ENCODE measurements around the gene RBM3.
"Not testable (repeated sequence)": the region's sequence is repeated elsewhere in the genome, so short reads cannot be mapped to it uniquely, and the experiment has no call there.

RBM3 gene

DNA sequence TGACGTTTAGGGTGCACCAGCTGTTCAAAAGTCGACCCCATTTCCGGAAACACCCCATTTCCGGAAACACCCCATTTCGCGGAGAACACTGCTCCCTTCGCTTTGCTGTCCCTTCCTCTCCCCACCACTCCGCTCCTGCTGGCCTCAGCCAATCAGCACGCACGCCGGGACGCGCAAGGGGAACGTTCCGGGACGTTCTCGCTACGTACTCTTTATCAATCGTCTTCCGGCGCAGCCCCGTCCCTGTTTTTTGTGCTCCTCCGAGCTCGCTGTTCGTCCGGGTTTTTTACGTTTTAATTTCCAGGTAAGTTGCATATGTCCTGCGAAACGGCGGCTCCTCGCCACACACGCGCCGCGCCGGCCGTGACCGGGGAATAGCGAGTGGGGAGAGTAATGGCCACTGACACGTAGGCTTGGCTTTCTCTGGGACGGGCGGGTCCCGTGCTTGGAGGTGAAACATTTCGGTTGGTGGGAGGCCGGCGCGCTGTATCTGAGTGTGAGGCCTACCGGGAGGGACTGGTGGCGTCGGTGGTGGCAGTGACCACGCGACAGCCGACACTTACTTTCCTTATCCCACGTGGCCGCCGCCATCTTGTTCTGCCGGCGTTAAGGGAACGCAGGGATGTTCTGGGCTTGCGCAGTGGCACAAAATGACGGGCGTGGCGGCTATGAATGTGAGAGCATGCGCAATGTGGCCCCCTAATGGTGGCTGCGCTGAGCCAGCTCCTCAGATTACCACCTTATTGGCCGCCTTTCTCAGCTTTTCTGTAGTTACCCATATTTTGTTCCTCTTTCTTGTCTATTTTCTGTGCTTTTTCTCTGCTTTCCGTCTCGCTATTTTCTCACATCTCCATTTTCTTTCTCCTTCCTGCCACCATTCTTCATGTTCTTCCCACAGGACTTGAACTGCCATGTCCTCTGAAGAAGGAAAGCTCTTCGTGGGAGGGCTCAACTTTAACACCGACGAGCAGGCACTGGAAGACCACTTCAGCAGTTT is at the start of gene RBM3:
TSS of gene RBM3 (plus strand) at position 215 of the 997 bp plus-strand sequence. CDS start at position 912, 697 bp downstream.
- DNase-seq (ENCODE audit: low spot score): peak; percentile 94

DNA sequence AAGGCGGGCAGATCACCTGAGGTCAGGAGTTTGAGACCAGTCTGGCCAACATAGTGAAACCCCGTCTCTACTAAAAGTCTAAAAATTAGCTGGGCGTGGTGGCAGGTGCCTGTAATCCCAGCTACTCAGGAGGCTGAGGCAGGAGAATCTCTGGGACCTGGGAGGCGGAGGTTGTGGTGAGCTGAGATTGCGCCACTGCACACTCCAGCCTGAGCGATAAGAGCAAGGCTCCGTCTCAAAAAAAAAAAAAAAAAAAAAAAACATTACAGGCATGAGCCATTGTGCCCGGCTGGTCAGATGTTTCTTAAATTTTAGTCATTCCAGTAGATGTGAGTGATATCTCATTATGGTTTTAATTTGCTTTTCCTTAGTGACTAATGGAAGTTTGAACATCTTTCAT is 48.4 kb upstream of the RBM3 start:
- DNase-seq (ENCODE audit: low spot score): not testable (repeated sequence)

DNA sequence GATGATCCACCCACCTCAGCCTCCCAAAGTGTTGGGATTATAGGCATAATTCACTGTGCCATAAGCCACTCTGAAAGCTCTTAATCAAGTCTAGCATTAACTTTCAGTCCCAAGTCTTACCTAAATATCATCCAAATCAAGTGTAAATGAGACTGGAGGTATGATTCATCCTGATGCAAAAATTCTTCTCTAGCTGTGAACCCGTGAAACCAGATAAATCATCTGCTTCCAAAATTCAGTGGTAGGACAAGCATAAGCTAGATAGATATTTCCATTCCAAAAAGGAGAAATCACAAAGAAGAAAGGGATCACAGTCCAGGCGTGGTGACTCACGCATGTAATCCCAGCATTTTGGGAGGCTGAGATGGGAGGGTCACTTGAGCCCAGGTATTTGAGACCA is 43.5 kb upstream of the RBM3 start:
- DNase-seq (ENCODE audit: low spot score): no peak

DNA sequence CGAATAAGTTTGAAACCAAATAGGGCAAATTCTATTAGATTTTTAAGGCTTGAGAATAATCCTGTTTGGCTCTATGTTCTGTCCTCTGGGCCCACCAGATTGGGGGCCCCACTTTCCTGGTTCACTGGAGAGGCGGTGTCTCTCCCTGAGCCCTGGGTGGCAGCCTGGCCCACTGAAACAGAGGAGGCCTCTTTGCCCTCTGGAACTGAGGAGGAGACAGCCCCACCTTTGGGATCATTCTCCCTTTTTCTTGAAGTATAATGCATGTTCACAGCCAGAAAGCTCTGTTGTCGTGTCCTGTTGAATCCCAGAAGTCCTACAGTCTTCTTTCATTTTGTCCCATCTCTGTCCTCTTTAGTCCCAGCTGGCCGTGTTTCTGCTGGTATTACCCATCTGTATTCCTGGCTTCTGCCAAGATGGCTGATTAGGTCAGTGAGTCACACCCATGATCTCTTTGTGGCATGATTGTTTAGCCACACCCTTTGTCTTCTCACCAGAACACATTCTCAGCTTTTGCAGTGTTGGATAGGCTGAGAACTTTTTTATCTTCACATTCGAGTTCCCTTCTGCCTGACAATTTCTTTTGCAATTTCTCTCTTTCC is 42.8 kb upstream of the RBM3 start:
- peak; percentile 16 for DNase-seq (ENCODE audit: low spot score)

DNA sequence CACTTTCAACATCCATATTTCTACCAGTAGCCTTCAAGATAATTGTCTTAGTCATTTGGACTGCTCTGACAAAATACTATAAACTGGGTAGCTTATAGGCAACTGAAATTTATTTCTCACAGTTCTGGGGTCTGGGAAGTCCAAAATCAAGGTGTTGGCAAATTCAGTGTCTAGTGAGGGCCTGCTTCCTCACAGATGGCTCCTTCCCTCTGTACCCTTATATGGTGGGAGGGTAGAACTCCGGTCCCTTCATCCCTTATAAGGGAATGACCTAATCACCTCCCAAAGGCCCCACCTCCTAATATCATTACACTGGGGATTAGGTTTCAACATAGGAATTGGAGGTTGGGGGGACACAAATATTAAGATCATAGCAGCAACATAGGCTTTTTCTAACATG is 42.1 kb upstream of the RBM3 start:
- DNase-seq (ENCODE audit: low spot score): no peak

DNA sequence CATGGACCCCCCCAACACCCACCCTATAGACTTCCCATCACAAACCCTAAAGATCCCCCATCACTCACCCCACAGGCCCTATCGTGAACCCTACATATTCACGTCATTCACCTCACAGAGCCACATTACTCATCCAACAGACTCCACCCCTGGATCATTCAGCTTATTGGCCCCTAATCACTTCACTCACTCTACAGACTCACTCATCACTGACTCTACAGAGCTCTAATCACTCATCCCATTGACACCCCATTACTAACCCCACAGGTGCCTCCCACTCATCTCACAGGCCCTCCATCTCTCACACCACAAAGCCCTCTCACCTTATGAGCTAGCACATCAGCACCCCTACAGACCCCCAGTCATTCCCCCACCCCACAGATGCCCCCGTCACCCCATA is 41.1 kb upstream of the RBM3 start:
- peak; percentile 17 for DNase-seq (ENCODE audit: low spot score)

DNA sequence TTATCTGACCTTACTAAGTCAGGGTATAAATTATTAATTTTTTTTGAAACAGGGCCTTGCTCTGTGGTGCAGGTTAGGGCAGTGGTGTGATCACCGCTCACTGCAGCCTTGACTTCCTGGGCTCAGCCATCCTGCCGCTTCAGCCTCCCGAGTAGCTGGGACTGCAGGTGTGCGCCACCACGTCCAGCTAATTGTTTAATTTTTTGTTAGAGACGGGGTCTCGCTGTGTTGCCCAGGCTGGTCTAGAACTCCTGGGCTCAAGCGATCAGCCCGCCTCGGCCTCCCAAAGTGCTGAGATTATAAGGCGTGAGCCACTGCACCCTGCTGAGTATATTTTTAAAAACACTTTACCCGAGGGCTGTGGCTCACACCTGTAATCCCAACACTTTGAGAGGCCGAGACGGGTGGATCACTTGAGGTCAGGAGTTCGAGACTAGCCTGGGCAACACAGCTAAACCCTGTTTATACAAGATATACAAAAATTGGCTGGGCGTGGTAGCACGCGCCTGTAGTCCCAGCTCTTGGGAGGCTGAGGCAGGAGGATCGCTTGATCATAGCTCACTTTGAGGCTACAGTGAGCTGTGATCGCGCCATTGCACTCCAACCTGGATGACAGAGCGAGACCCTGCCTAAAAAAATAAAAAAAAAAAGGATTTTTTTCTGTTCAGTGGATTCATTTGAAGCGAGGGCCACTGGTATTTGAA is 35.5 kb upstream of the RBM3 start:
- no peak for DNase-seq (ENCODE audit: low spot score)

DNA sequence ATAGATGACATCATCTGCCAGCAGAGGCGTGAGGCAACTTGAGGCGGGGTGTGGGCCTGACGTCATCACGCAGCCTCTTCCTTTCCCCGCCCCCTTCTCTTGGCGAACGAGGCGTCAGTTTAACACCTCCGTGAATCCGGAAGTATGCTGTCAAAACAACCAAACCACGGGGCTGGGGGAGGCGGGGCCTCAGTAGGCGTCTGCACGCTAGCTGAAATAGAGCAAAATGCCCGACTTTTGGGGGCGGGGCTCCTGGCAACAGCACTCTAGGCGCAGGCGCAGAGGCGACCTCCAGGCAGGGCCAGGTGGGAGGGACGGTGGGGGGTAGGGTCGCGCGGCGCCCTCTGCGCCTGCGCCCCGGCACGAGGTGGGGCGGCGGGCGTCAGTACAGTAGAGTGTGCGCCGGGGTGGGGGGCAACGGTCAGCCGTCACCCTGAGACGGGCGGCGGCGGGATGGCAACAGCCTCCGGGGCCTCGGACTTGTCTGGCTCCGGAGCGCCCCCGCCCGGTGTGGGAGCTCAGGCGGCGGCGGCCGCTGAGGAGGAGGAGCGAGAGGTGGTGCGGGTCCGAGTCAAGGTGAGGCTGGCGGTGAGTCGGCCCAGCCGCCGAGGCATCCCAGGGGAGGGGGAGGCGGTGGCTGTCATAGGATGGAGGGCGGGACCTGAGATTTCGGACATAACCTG is 34.8 kb upstream of the RBM3 start, which contains the start of gene TBC1D25:
TSS of gene TBC1D25 (plus strand) at position 370 of the 683 bp plus-strand sequence. CDS start at position 454, 84 bp downstream.
- DNase-seq (ENCODE audit: low spot score): peak; percentile 96

DNA sequence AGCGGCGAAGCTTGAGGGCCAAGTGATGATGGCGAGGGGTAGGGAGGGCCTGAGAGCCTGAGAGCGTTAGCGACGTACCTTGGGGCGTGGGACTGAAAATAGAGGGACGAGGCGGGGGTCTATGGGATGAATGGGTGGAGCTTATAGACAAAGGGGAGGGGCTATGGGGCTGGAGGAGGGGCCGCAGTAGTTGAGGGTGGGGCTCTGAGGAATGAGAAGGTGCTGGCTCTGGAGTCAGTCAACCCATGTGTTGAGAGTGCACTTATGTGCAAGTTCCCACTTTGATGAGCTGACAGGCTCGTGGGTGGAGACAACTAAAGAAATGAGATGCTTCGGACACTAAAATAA is 34.3 kb upstream of the RBM3 start:
- DNase-seq (ENCODE audit: low spot score): no peak

DNA sequence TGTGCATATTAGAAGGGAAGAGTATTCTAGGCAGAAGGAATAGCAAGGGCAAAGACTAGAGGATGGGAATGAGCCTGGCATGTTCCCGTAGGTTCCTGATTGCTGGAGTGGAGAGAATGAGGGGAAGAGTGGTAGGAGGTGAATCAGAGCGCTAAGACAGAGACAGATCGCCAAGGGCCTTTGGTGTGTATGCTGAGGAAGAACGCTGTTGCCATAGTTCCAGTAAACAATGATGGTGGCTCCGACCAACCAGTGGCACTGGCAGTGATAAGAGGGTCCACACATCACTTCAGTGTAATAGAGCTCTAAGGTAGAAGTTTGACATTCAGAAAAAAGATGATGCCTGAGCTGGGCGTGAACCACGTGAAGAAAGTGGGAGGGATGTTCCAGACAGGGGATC is 33.8 kb upstream of the RBM3 start:
- DNase-seq (ENCODE audit: low spot score): no peak

DNA sequence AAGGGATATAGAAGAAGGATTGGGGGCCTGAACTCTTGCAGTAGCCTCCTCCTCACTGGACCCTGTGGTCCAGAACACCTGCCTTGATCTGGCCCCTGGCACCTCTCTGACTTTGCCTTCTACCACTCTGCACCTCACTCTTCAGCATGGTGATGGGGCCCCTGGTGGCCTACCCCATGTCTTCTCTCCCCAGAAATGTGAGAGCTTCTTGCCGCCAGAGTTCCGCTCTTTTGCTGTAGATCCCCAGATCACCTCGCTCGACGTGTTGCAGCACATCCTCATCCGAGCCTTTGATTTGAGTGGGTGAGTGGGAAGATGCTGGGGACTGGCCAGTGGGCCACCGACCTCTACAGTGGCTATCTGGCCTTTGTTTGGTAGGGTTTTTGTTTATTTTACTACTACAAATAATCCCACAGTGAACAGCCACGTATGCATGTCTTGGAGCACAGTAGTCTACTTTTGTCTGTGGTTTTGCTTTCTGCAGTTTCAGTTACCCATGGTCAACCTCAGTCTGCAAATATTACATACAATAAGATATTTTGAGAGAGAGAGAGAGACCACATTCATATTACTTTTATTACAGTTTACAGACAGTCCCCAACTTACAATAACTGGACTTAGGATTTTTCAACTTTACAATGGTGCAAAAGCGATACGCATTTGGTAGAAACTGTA is 33.0 kb upstream of the RBM3 start:
- DNase-seq (ENCODE audit: low spot score): no peak

DNA sequence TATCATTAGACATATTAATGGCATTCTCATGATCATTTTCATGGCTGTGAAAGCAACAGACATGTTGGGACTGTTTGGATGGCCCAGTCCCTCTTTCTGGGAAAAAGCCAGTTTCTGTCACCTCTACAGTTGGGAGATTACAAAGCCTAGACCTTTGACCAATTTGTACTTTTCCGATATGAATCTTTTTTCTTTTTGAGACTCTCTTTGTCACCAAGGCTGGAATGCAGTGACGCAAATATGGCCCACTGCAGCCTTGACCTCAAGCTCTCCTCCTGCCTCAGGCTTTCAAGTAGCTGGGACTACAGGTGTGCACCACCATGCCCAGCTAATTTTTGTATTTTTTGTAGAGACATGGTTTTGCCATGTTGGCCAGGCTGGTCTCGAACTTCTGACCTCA is 25.4 kb upstream of the RBM3 start:
- DNase-seq (ENCODE audit: low spot score): no peak

DNA sequence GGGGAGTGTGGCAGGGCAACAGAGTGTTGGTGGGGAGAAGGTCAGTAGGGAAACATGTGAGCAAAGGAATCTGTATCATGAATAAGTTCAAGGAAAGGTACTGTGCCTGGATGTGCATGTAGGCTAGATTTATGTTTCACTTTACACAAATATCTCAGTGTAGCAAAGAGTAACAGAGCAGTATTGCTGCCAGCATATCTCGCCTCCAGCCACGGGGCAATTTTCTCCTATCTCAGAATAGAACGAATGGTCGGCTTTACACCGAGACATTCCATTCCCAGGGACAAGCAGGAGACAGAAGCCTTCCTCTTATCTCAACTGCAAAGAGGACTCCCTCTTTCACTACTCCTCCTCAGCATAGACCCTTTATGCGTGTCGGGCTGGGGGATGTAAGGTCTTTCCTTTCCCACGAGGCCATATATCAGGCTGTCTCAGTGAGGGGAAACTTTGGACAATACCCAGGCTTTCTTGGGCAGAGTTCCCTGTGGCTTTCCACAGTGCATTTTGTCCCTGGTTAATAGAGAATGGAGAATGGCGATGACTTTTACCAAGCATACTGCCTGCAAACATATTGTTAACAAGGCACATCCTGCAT is 18.5 kb upstream of the RBM3 start:
- DNase-seq (ENCODE audit: low spot score): not testable (repeated sequence)

DNA sequence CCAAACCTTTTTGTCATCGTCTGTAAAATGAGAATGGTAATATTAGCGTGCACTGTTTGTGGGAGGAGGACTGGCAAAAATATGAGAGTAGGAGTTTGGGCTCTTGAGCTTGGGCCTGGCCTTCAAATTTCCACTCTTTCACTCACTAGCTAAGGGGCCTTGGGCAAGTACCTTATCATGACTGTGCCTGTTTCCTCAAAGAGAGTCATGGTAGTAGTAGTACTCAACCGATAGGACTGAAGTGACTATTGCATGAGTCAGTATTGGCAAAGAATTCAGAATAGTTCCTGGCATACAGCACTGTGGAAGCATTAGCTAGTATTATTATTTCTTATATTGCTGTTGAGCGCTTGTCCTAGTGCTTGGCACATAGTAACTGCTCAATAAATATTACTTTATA is 16.0 kb upstream of the RBM3 start:
- no peak for DNase-seq (ENCODE audit: low spot score)

DNA sequence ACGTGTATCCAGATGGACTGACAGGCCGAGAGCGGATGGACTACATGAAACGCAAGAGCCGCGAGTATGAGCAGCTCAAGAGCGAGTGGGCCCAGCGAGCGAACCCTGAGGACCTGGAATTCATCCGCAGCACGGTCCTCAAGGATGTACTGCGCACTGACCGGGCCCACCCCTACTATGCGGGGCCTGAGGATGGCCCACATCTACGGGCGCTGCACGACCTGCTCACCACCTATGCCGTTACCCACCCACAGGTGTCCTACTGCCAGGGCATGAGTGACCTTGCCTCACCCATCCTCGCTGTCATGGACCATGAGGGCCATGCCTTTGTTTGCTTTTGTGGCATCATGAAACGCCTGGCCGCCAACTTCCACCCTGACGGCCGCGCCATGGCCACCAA is 14.6 kb upstream of the RBM3 start:
- no peak for DNase-seq (ENCODE audit: low spot score)

DNA sequence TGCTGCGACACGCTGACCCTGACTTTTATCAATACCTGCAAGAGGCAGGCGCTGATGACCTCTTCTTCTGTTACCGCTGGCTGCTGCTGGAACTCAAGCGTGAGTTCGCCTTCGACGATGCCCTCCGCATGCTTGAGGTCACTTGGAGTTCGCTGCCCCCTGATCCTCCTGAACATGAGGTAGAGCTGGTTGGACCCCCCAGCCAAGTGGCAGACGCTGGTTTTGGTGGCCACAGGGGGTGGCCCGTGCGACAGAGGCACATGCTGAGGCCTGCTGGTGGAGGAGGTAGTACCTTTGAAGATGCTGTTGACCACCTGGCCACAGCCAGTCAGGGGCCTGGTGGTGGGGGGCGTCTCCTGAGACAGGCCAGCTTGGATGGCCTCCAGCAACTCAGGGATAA is 14.2 kb upstream of the RBM3 start:
- DNase-seq (ENCODE audit: low spot score): no peak

DNA sequence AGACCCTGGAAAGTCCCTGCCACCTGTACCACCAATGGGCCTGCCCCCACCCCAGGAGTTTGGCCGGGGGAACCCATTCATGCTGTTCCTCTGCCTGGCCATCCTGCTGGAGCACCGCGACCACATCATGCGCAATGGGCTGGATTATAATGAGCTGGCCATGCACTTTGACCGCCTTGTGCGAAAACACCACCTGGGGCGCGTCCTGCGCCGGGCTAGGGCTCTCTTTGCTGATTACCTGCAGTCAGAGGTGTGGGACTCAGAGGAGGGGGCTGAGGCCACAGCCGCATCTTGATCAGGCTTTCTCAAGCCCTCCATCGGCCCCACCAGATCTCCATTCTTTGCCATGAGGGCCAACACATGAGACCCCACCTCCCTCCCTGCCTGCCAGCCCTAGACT is 13.6 kb upstream of the RBM3 start:
- DNase-seq (ENCODE audit: low spot score): no peak

DNA sequence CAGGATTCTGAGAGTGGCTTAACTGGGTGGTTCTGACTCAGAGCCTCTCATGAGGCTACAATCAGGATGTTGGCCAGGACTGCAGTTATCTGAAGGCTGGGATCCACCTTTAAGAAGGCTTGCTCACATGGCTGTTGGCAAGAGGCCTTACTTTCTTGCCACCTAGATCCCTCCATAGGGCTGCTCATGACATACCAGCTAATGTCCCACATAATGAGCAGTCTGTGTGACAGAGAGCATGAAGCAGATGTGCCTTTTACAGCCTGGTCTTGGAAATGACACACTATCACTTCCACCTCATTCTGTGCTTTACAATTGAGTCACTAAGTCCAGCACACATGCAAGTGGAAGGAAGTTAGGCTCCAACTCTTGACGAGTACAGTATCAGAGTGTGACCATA is 4.3 kb upstream of the RBM3 start:
- no peak for DNase-seq (ENCODE audit: low spot score)

DNA sequence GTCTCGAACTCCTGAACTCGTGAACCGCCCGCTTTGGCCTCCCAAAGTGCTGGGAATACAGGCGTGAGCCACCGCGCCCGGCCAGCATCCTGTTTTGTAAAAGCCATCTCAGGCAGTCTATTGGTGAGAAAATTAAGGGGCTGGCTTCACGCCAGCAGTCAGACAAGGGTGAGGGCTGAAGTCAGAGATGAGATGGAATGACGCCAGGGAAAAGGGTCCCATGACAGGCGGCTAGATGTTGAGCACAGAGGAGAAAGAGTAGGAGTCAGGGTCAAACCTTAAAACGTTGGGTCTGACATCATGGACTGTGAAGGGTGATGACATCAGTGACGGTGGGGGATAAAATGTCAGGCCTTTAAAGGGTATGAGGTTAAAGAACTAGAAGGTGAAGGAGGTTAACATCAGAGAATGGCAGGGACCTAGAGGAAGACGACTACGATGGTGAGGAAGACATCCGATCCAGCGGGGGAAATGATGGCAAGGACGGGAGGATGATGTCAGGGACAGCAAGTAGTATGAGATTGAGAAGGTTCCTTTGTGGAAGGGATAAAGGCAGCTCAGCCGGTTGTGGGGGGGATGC is 504 bp upstream of the RBM3 start:
- no peak for DNase-seq (ENCODE audit: low spot score)

DNA sequence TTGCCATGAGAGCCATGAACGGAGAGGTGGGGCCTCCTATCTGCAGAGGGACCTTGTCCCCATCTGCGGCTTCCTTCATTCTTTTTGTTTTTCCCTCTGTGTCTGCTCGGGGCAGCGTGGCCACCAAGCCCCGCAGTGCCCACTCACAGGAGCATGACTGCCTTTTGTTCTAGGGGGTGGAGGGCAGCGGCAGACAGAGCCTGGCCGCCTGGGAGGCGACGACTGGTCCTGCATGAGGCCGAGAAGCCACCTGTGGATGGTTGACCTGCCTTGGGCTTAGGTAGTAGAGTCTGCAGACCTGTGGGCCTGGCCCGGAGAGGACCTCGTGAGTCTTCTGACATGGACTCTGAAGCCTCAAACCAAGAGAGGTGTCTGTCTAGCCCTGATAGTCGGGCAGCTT is 1.4 kb downstream of the RBM3 start:
- DNase-seq (ENCODE audit: low spot score): no peak

DNA sequence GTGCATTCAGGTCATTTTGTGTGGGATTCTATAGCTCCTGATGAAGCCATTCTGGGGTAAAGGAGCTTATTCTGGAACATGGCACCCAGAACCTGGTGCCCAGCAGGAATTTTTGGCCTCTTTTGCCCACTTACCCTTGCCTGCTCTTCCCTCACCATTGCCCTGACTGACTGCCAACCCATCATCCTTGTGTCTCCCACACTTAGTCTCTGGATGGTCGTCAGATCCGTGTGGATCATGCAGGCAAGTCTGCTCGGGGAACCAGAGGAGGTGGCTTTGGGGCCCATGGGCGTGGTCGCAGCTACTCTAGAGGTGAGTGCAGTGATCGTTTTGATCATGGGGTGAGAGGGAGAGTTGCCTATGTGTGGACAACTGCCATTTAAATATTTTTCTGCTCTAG is 1.8 kb downstream of the RBM3 start:
- no peak for DNase-seq (ENCODE audit: low spot score)

Measured in hematopoietic multipotent progenitor cell treated with erythropoietin and hydrocortisone succinate and interleukin-3 and kit ligand, for 17 days (in vitro differentiated cells).